GM19463 (cell line): Measurements from ENCODE around the gene NUSAP1.
"Not testable (repeated sequence)": the region's sequence is repeated elsewhere in the genome, so short reads cannot be mapped to it uniquely, and the experiment has no call there.

Source experiments
- ATAC-seq: cut with Tn5 transposase; IDR thresholded peaks from one replicate; pipeline ENCODE4 v1.9.1; 2021; ENCODE audit warnings: mild to moderate bottlenecking, moderate library complexity; ENCODE audit not compliant: unreplicated experiment

The NUSAP1 gene

DNA sequence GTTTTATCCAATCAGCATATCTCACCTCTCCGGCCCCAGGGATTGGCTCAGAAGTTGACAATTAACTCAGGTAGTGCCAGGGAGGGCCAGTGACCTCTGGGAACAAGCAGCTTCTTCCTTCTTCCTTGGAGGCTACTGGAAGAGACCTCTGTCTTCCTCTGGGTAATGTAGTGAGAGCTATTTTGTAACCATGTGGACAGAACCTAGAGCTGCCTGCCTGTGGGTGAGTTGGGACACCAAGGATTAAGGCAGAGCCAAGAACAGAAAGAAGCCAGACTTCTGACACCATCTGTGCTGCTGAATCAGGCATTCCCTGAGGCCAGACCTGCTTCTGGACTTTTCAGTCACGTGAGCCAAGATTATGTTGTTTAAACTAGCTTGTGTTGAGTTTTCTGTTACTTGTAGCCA, 75.6 kb downstream of the NUSAP1 start:
- no peak for ATAC-seq

GRCh38 chr15:41411031-41411430, 78.3 kb downstream of the NUSAP1 start:
- ATAC-seq = no peak

- ATAC-seq = no peak
Measured at GRCh38 chr15:41411441-41411840, 78.8 kb downstream of the NUSAP1 start.

- ATAC-seq = no peak
Measured at GRCh38 chr15:41416128-41416741, 83.6 kb downstream of the NUSAP1 start.

- ATAC-seq = peak; percentile 85
Measured at GRCh38 chr15:41416742-41417417, 84.2 kb downstream of the NUSAP1 start, which contains the start of gene RTF1. Gene RTF1, plus strand, starts transcription at chr15:41417095. Its CDS starts 21 bp downstream, at chr15:41417116.

GRCh38 chr15:41417418-41418195, 84.9 kb downstream of the NUSAP1 start:
- ATAC-seq = peak; percentile 40

DNA sequence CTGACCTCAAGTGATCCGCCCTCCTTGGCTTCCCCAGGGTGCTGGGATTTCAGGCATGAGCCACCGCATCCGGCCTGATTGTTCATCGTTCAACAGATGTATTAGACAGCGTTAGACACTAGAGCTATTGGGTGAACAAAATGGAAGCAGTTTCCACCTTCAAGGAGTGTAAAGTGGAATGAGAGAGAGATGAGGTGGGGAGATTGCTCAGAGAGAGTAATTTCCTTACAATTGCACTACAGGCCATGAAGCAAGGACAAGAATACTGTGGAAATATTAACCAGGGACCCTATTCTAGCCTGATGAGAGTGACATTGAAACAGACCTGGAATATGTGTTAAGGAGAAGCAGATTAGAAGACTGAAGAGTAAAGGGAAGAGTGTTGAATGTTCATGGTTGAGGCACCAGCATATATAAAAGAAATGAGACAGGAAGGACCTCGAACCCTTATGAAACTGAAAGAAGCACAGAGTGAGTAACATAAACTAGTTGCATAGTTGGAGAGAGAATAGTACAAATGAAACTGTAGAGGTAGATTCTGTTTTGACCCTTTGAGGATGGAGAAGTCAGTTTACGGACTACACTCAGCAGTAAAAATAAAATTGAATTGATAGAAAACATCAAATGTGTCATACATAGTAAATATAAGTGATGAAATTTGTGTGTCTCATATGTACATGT, 91.4 kb downstream of the NUSAP1 start:
- peak; percentile 68 for ATAC-seq

DNA sequence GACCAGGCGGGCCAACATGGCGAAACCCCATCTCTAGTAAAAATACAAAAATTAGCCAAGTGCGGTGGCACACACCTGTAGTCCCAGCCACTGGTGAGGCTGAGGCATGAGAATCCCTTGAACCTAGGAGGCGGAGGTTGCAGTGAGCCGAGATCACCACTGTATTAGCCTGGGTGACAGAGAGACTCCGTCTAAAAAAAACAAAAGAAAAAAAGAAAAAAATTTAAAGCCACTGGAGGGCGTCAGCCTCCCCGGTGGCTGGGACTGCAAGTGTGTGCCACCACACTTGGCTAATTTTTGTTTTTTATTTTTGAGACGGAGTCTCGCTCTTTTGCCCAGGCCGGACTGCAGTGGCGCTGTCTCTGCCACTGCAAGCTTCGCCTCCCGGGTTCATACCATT, 92.1 kb downstream of the NUSAP1 start:
- ATAC-seq = no peak

DNA sequence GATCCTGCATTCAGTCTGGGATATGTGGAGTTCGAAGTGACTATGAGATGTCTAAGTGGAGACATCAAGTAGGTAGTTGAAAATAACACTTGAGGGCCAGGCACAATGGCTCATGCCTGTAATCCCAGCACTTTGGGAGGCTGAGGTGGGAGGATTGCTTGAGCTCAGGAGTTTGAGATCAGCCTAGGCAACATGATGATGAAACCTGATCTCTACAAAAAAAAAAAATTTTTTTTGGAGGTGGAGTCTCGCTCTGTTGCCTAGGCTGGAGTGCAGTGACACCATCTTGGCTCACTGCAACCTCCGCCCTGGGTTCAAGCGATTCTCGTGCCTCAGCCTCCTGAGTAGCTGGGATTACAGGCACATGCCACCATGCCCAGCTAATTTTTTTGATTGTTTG, 93.2 kb downstream of the NUSAP1 start:
- not testable (repeated sequence) for ATAC-seq

GRCh38 chr15:41429003-41429890, 96.6 kb downstream of the NUSAP1 start:
- ATAC-seq = peak; percentile 79
